Upper lobe of right lung (tissue), 1 donor: ENCODE results near the gene RNF121. TPM values are rescaled to one million over a fixed set of nuclear protein-coding genes. Genes with fewer than 3 reads are reported as not detected.

Source experiments
- ATAC-seq: fragments of 200-7000 bp; cut with Tn5 transposase; one replicate; pipeline ENCODE4 v1.9.1; 2020; ENCODE audit warnings: mild to moderate bottlenecking, moderate library complexity
- DNase-seq: peaks from one replicate; pipeline ENCODE4 v3.0.0-alpha.2; 2020
- H3K27ac ChIP-seq: fragments of 200-600 bp; one replicate; pipeline ENCODE4 v1.8.0; 2022
- H3K27me3 ChIP-seq: fragments of 200-600 bp; one replicate; pipeline ENCODE4 v1.8.0; 2022; ENCODE audit warnings: mild to moderate bottlenecking
- H3K36me3 ChIP-seq: fragments of 200-600 bp; one replicate; pipeline ENCODE4 v1.8.0; 2022
- H3K4me1 ChIP-seq: fragments of 200-600 bp; one replicate; pipeline ENCODE4 v1.8.0; 2022
- H3K4me3 ChIP-seq: fragments of 200-600 bp; one replicate; pipeline ENCODE4 v1.8.0; 2022; ENCODE audit warnings: mild to moderate bottlenecking
- H3K9me3 ChIP-seq: fragments of 200-600 bp; one replicate; pipeline ENCODE4 v1.8.0; 2022
- intact Hi-C: fragments of 100-400 bp; cut with DNase I; formaldehyde crosslinking; loops from one replicate; pipeline ENCODE4 v1.11.0; 2022
- total RNA-seq: library from RNA; stranded (reverse); fragmentation: NEBNext Ultra II Directional; extraction: Animal tissue kit (Norgen Biotek cat#: 25700); gene quantifications from one replicate; pipeline ENCODE4 v1.2.1, GENCODE V29; 2021
- TF ChIP-seq, protein P1 (sequence below): fragments of 200-600 bp; IDR thresholded peaks from one replicate; pipeline ENCODE4 v1.8.0; 2022; ENCODE audit warnings: antibody characterized with exemption
- donor health status: DM: no; HTN: yes; CAD: no; lungs with severe emphysema.

RNF121 gene
- total RNA-seq, 1 donor from 2014 or later, result 26.8 TPM

- Histone ChIP-seq H3K27me3 (no peaks in the 10 kb centered on the region), H3K36me3 (peaks cover 17% of the 10 kb centered on the region), H3K9me3 (no peaks in the 10 kb centered on the region), H3K4me1 (no peaks in the 10 kb centered on the region), H3K27ac (no peak overlapping the region), H3K4me3 (no peak overlapping the region)
- TF ChIP-seq, protein P1, sequence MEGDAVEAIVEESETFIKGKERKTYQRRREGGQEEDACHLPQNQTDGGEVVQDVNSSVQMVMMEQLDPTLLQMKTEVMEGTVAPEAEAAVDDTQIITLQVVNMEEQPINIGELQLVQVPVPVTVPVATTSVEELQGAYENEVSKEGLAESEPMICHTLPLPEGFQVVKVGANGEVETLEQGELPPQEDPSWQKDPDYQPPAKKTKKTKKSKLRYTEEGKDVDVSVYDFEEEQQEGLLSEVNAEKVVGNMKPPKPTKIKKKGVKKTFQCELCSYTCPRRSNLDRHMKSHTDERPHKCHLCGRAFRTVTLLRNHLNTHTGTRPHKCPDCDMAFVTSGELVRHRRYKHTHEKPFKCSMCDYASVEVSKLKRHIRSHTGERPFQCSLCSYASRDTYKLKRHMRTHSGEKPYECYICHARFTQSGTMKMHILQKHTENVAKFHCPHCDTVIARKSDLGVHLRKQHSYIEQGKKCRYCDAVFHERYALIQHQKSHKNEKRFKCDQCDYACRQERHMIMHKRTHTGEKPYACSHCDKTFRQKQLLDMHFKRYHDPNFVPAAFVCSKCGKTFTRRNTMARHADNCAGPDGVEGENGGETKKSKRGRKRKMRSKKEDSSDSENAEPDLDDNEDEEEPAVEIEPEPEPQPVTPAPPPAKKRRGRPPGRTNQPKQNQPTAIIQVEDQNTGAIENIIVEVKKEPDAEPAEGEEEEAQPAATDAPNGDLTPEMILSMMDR, result peak; percentile 75
- DNase-seq (no peak), ATAC-seq (peak; percentile 84)
- intact Hi-C loops, result no loop called here
These were observed 49.0 kb downstream of the RNF121 start for GRCh38 chr11:71977743-71978418.

- Histone ChIP-seq H3K4me3 (no peak overlapping the region), H3K36me3 (peaks cover 29% of the 10 kb centered on the region), H3K27ac (no peak overlapping the region), H3K9me3 (no peaks in the 10 kb centered on the region), H3K27me3 (no peaks in the 10 kb centered on the region), H3K4me1 (no peaks in the 10 kb centered on the region)
- intact Hi-C loops, result no loop called here
- TF ChIP-seq, protein P1, result no peak
- DNase-seq, result no peak
- ATAC-seq, result no peak
These were observed 50.2 kb downstream of the RNF121 start for GRCh38 chr11:71979094-71979493.

GRCh38 chr11:71979602-71980001 lies 50.8 kb downstream of the RNF121 start:
- Histone ChIP-seq H3K4me1 (no peaks in the 10 kb centered on the region), H3K27ac (no peak overlapping the region), H3K27me3 (no peaks in the 10 kb centered on the region), H3K36me3 (peaks cover 29% of the 10 kb centered on the region), H3K4me3 (no peak overlapping the region), H3K9me3 (no peaks in the 10 kb centered on the region)
- DNase-seq (no peak), ATAC-seq (no peak)
- intact Hi-C loops, result no loop called here
- TF ChIP-seq, protein P1, result no peak

GRCh38 chr11:71986131-71986530 lies 57.3 kb downstream of the RNF121 start:
- TF ChIP-seq, protein P1, result no peak
- Histone ChIP-seq H3K27ac (no peak overlapping the region), H3K4me3 (no peak overlapping the region), H3K4me1 (peaks cover 4% of the 10 kb centered on the region), H3K9me3 (no peaks in the 10 kb centered on the region), H3K27me3 (no peaks in the 10 kb centered on the region), H3K36me3 (peaks cover 27% of the 10 kb centered on the region)
- intact Hi-C loops, result no loop called here
- DNase-seq, result no peak
- ATAC-seq, result no peak

DNA sequence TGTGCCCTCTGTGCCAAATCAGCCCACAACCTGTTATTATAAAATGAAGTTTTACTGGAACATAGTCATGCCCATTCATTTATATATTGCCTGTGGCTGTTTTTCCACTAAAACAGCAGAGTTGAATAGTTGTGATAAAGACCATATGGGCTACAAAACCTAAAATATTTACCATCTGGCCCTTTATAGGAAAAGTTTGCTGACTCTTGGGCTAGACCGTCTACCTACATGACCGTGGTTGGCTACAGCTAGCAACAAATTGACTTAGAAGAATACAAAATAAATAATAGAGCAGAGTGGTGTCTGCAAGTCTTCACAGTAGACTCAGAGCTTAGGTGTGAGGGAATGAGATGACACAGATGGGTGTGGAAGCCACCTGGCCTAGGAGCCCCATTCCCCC lies 58.7 kb downstream of the RNF121 start:
- H3K27me3 ChIP-seq, result no peaks in the 10 kb centered on the region
- TF ChIP-seq, protein P1, result no peak
- intact Hi-C loops, result no loop called here
- no peak for DNase-seq
- no peak for ATAC-seq
- no peaks in the 10 kb centered on the region for H3K9me3 ChIP-seq
- H3K36me3 ChIP-seq, result peaks cover 29% of the 10 kb centered on the region
- peaks cover 5% of the 10 kb centered on the region for H3K4me1 ChIP-seq
- H3K27ac ChIP-seq, result no peak overlapping the region
- no peak overlapping the region for H3K4me3 ChIP-seq

GRCh38 chr11:71988050-71988449 lies 59.2 kb downstream of the RNF121 start:
- Histone ChIP-seq H3K36me3 (peaks cover 26% of the 10 kb centered on the region), H3K4me3 (no peak overlapping the region), H3K4me1 (peaks cover 5% of the 10 kb centered on the region), H3K27ac (no peak overlapping the region), H3K9me3 (no peaks in the 10 kb centered on the region), H3K27me3 (no peaks in the 10 kb centered on the region)
- intact Hi-C loops, result no loop called here
- no peak for ATAC-seq
- DNase-seq, result no peak
- TF ChIP-seq, protein P1, result no peak
